Osteoblast (primary cell): ENCODE measurements around the gene ATF5. TPM values are rescaled to one million over a fixed set of nuclear protein-coding genes. Genes with fewer than 3 reads are reported as not detected.

ENCODE experiments used
- DNase-seq: peaks from one replicate; pipeline ENCODE4 v3.0.0; 2011; ENCODE audit warnings: low spot score, mixed read lengths; ENCODE audit not compliant: insufficient read length; ENCODE audit errors: missing footprints
- H2AFZ ChIP-seq: 2 replicates; pipeline ENCODE4 v1.6.0; 2011; ENCODE audit warnings: mild to moderate bottlenecking, low read length
- H3K27ac ChIP-seq: 2 replicates; pipeline ENCODE4 v1.5.1; 2011; ENCODE audit warnings: mild to moderate bottlenecking, low read depth, low read length, moderate library complexity
- H3K27me3 ChIP-seq: 2 replicates; pipeline ENCODE4 v1.6.0; 2012; ENCODE audit warnings: mild to moderate bottlenecking, control low read depth, inconsistent platforms, low read length, moderate library complexity; ENCODE audit not compliant: insufficient read depth
- H3K36me3 ChIP-seq: 2 replicates; pipeline ENCODE4 v1.5.1; 2011; ENCODE audit warnings: mild to moderate bottlenecking, low read length, control low read depth, moderate library complexity; ENCODE audit not compliant: insufficient read depth
- H3K4me1 ChIP-seq: 2 replicates; pipeline ENCODE4 v1.5.1; 2011; ENCODE audit warnings: mild to moderate bottlenecking, low read length, control low read depth, moderate library complexity; ENCODE audit not compliant: insufficient read depth
- H3K4me2 ChIP-seq: 2 replicates; pipeline ENCODE4 v1.6.0; 2011; ENCODE audit warnings: mild to moderate bottlenecking, low read length; ENCODE audit not compliant: insufficient read depth
- H3K4me3 ChIP-seq: fragments of 200-600 bp; sonication (generic); 3 replicates; pipeline ENCODE4 v1.5.1; 2012; ENCODE audit warnings: mild to moderate bottlenecking, low read length, inconsistent platforms; ENCODE audit not compliant: insufficient read depth
- H3K79me2 ChIP-seq: 2 replicates; pipeline ENCODE4 v1.6.0; 2012; ENCODE audit warnings: mild to moderate bottlenecking, low read length, control low read depth, inconsistent platforms; ENCODE audit not compliant: insufficient read depth
- H3K9me3 ChIP-seq: 2 replicates; pipeline ENCODE4 v1.5.1; 2011; ENCODE audit warnings: low read depth, low read length, control low read depth
- H4K20me1 ChIP-seq: 2 replicates; pipeline ENCODE4 v1.6.0; 2012; ENCODE audit warnings: mild to moderate bottlenecking, low read length, control low read depth; ENCODE audit not compliant: insufficient read depth
- total RNA-seq: library from RNA; depleted of rRNA; stranded (reverse); fragments of >200 nt; gene quantifications from 2 replicates; pipeline ENCODE4 v1.2.3, GENCODE V29; 2012
- TF ChIP-seq, protein P1 (sequence below): IDR thresholded peaks from 2 replicates; pipeline ENCODE4 v1.5.1; 2011; ENCODE audit warnings: mild to moderate bottlenecking, low read depth, low read length, moderate library complexity; ENCODE audit errors: extremely low read depth

The ATF5 gene
- total RNA-seq, 1 donor = 8.3 TPM

DNA sequence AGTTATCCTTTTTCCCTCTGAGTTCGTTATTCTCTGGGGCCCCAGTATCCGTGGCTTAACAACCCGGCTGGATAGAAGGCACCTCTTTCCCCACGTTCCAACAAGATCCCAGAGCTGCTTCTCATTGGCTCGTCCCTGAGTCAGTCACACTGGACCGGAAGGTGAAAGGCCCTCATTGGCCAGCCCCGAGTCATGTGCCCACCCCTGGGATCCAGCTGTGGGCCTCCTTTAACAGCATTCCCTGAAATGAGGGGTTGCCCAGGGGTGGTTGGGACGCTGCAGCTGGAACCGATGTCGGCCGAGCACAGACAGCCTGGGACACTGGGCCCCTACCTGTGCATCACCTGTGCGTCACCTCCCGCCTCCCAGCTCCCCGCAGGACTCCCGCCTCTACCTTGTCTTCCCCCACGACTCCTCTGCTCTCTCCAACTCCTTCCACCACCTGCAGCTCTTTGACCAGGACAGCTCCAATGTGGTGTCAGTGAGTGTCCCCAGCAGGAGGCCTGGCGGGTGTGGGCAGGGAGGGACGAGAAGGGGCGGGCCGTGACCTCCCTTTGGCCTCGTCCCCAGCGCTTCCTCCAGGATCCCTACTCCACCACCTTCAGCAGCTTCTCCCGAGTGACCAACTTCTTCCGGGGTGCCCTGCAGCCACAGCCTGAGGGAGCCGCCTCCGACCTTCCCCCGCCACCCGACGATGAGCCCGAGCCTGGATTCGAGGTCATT, 47.2 kb upstream of the ATF5 start:
- Histone ChIP-seq H3K27me3 (no peaks in the 10 kb centered on the region), H3K4me3 (no peak overlapping the region), H3K27ac (no peak overlapping the region), H3K36me3 (peaks cover 47% of the 10 kb centered on the region), H3K4me1 (peaks cover 8% of the 10 kb centered on the region), H3K4me2 (no peak overlapping the region), H3K79me2 (peaks cover 9% of the 10 kb centered on the region), H4K20me1 (peaks cover 4% of the 10 kb centered on the region), H2AFZ (no peak overlapping the region), H3K9me3 (no peaks in the 10 kb centered on the region)
- peak; percentile 89 for DNase-seq
- TF ChIP-seq, protein P1, sequence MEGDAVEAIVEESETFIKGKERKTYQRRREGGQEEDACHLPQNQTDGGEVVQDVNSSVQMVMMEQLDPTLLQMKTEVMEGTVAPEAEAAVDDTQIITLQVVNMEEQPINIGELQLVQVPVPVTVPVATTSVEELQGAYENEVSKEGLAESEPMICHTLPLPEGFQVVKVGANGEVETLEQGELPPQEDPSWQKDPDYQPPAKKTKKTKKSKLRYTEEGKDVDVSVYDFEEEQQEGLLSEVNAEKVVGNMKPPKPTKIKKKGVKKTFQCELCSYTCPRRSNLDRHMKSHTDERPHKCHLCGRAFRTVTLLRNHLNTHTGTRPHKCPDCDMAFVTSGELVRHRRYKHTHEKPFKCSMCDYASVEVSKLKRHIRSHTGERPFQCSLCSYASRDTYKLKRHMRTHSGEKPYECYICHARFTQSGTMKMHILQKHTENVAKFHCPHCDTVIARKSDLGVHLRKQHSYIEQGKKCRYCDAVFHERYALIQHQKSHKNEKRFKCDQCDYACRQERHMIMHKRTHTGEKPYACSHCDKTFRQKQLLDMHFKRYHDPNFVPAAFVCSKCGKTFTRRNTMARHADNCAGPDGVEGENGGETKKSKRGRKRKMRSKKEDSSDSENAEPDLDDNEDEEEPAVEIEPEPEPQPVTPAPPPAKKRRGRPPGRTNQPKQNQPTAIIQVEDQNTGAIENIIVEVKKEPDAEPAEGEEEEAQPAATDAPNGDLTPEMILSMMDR = no peak

DNA sequence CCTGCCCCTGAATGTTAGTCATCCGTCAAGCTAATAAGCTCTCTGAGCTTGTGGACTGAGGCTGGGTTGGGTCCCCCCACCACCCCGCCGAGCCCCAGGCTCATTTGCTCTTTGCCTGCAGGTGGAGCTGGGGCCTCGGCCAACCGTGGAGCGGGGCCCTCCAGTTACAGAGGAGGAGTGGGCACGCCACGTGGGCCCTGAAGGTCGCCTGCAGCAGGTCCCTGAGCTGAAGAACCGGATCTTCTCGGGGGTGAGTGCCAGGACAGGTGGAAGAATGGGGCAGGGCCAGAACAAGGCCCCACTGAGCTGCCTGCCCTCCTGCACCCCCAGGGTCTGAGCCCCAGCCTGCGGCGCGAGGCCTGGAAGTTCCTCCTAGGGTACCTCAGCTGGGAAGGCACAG, 46.4 kb upstream of the ATF5 start:
- peaks cover 8% of the 10 kb centered on the region for H3K4me1 ChIP-seq
- H3K27ac ChIP-seq = no peak overlapping the region
- no peak overlapping the region for H2AFZ ChIP-seq
- DNase-seq = no peak
- peaks cover 47% of the 10 kb centered on the region for H3K36me3 ChIP-seq
- H3K4me3 ChIP-seq = no peak overlapping the region
- no peak overlapping the region for H3K4me2 ChIP-seq
- TF ChIP-seq, protein P1 = no peak
- no peaks in the 10 kb centered on the region for H3K27me3 ChIP-seq
- no peaks in the 10 kb centered on the region for H3K9me3 ChIP-seq
- peaks cover 9% of the 10 kb centered on the region for H3K79me2 ChIP-seq
- peaks cover 4% of the 10 kb centered on the region for H4K20me1 ChIP-seq

DNA sequence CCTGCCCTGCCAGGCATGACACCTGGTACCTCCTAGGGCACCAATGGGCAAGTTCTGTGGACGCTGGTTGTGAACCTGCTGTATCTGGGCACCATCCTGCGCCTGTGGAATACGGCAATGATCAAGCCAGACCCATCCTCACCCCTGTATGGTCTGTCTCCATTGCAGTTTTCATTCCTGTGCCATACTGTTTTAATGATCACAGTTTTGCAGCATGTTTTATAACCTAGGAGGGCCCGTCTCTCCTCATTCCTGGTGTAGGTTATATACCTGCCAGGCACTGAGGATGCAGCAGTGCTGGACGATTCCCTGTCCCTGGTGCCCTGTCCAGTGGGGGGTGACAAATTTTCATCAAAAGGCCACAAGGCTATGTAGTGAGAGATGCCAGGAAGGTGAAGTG, 45.9 kb upstream of the ATF5 start:
- TF ChIP-seq, protein P1 = no peak
- no peak overlapping the region for H3K4me3 ChIP-seq
- no peak for DNase-seq
- peaks cover 47% of the 10 kb centered on the region for H3K36me3 ChIP-seq
- peaks cover 4% of the 10 kb centered on the region for H4K20me1 ChIP-seq
- no peak overlapping the region for H3K4me2 ChIP-seq
- no peaks in the 10 kb centered on the region for H3K9me3 ChIP-seq
- H3K27me3 ChIP-seq = no peaks in the 10 kb centered on the region
- no peak overlapping the region for H3K27ac ChIP-seq
- H3K79me2 ChIP-seq = peaks cover 7% of the 10 kb centered on the region
- peaks cover 7% of the 10 kb centered on the region for H3K4me1 ChIP-seq
- H2AFZ ChIP-seq = no peak overlapping the region

DNA sequence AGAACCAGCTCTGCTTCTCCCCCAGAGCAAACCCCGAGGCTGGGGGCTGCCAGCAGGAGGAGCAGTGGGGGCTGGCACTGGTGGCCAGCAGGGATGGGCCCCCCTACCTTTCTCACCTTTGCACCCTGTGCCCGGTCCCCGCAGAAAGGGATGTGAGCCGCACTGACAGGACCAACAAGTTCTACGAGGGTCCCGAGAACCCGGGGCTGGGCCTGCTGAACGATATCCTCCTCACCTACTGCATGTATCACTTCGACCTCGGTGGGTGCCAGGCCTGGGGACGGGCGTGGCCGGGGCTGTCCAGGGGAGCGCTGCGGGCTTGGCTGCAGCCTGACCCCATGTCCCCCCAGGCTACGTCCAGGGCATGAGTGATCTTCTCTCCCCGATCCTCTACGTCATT, 44.9 kb upstream of the ATF5 start:
- Histone ChIP-seq H3K36me3 (peaks cover 47% of the 10 kb centered on the region), H3K4me3 (no peak overlapping the region), H3K27me3 (no peaks in the 10 kb centered on the region), H3K4me1 (no peaks in the 10 kb centered on the region), H3K4me2 (no peak overlapping the region), H3K27ac (no peak overlapping the region), H3K79me2 (no peaks in the 10 kb centered on the region), H3K9me3 (no peaks in the 10 kb centered on the region), H4K20me1 (peaks cover under 1% of the 10 kb centered on the region), H2AFZ (no peak overlapping the region)
- TF ChIP-seq, protein P1 = no peak
- no peak for DNase-seq
